ENCODE measurements around the gene MBD3. TPM values are rescaled to one million over a fixed set of nuclear protein-coding genes. Genes with fewer than 3 reads are reported as not detected.

MBD3 gene
- polyA plus RNA-seq, 1 donor (not counting 4 experiments of a cell fraction or from before 2014, with no cell fraction given) = 16.6 TPM

DNA sequence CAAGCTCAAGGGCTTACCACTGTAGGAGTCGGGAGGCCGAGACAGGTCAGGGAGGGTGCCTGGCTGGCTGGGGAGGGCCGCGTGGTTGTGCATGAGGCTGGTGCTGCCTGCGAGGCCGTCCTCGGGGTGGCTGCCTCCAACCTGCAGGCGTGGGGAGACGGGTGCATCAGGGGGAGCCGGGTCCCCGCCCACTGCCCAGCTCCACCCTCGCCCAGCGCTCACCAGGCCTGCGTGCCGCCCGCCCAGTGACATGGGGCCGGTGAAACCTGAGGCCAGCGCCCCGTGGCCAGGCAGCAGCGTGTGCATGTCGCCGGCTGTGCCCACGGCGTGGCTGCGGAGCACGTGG, 26.4 kb upstream of the MBD3 start:
- FAIRE-seq = no peak
- H3K9me1 ChIP-seq (ENCODE audit: control insufficient read depth, extremely low read depth, insufficient read depth, low read length) = no peaks in the 10 kb centered on the region
- TF ChIP-seq, protein P1, sequence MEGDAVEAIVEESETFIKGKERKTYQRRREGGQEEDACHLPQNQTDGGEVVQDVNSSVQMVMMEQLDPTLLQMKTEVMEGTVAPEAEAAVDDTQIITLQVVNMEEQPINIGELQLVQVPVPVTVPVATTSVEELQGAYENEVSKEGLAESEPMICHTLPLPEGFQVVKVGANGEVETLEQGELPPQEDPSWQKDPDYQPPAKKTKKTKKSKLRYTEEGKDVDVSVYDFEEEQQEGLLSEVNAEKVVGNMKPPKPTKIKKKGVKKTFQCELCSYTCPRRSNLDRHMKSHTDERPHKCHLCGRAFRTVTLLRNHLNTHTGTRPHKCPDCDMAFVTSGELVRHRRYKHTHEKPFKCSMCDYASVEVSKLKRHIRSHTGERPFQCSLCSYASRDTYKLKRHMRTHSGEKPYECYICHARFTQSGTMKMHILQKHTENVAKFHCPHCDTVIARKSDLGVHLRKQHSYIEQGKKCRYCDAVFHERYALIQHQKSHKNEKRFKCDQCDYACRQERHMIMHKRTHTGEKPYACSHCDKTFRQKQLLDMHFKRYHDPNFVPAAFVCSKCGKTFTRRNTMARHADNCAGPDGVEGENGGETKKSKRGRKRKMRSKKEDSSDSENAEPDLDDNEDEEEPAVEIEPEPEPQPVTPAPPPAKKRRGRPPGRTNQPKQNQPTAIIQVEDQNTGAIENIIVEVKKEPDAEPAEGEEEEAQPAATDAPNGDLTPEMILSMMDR (optimal IDR thresholded peaks at IDR 0.05 in 1 of 3, IDR thresholded peaks at IDR 0.05 in 1 of 3, conservative IDR thresholded peaks at IDR 0.05 in 1 of 3; ENCODE audit: extremely low read depth in 1 of 3, insufficient read depth in 2 of 3, low read length in 3 of 3) = no peak
- TF ChIP-seq EZH2 (IDR thresholded peaks at IDR 0.05; ENCODE audit: low read length) = no peak
- no peak overlapping the region for H3K4me3 ChIP-seq (ENCODE audit: control insufficient read depth in 2 of 3, extremely low read depth in 1 of 3, insufficient read depth in 2 of 3, low read depth in 1 of 3, low read length in 3 of 3)
- DNase-seq (ENCODE audit: low read depth, low spot score) = no peak
- no peaks in the 10 kb centered on the region for H3K9me3 ChIP-seq (ENCODE audit: control insufficient read depth, low read depth, low read length)
- no peaks in the 10 kb centered on the region for H4K20me1 ChIP-seq (ENCODE audit: control insufficient read depth, extremely low read depth, insufficient read depth, low read length)
- H3K36me3 ChIP-seq (ENCODE audit: control insufficient read depth in 2 of 2, extremely low read depth in 1 of 2, insufficient read depth in 2 of 2, low read length in 2 of 2) = peaks cover 24 to 31% of the 10 kb centered on the region in 2 experiments
- dilution Hi-C loops (cut with MboI; ENCODE audit: extremely low pct_ligation_motif_present, low sequenced_read_pairs) = no loop called here
- H3K79me2 ChIP-seq (ENCODE audit: control insufficient read depth, insufficient read depth, low read length) = no peaks in the 10 kb centered on the region
- H2AFZ ChIP-seq (ENCODE audit: control insufficient read depth, low read length) = no peak overlapping the region
- no peaks in the 10 kb centered on the region for H3K4me1 ChIP-seq (ENCODE audit: control insufficient read depth, extremely low read depth, insufficient read depth, low read length)
- no peaks in the 10 kb centered on the region for H3K27me3 ChIP-seq (ENCODE audit: control insufficient read depth, extremely low read depth, insufficient read depth, low read length)
- H3K27ac ChIP-seq (ENCODE audit: control insufficient read depth, insufficient read depth, low read length) = no peak overlapping the region
- H3K9ac ChIP-seq (ENCODE audit: control insufficient read depth, extremely low read depth, insufficient read depth, low read length) = no peak overlapping the region
- H3K4me2 ChIP-seq (ENCODE audit: control insufficient read depth, extremely low read depth, insufficient read depth, low read depth, low read length) = no peak overlapping the region

DNA sequence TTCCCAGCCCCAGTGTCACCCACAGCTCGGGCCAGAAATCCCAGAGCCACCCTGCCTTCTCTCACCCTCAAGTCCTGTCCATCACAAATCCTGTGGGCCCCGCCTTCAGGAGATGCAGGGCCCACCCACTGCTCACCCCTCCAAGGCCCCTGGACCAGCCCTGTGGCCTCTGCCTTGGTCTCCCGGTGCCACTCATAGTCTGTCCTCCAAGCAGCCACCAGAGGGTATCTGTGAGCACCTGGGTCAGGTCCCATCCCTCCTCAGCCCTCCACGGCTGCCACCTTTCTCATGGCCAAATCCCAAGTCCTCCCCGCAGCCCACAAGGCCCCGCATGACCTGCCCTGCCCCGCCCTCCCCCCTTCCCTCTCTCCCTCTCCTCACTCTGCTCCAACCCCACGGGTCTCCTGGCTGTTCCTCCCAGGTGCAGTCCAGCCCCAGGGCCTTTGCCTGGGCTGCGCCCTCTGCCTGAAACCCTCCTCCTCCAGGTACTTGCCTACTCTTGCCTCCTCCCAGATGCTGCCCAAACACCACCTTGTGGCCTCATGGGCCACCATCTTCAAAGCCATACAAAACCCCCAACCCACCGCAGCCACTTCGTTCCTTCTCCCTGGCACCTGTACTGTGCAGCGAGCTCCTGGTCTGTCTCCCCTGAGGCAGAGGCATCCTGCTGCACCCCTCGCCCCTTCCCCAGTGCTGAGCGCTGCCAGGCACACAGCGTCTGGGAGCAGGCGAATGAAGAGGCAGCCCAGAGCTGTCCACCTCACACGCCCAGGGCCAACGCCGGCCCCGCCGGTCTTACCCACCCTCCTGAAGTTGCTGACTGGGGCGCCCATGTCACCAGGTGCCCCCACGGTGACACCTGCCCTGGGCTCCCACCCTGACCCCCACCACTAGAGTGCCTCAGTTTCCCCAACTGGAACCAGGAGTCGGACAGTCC, 25.8 kb upstream of the MBD3 start:
- no peak overlapping the region for H2AFZ ChIP-seq (ENCODE audit: control insufficient read depth, low read length)
- peaks cover 19 to 32% of the 10 kb centered on the region in 2 experiments for H3K36me3 ChIP-seq (ENCODE audit: control insufficient read depth in 2 of 2, extremely low read depth in 1 of 2, insufficient read depth in 2 of 2, low read length in 2 of 2)
- H3K9me1 ChIP-seq (ENCODE audit: control insufficient read depth, extremely low read depth, insufficient read depth, low read length) = no peaks in the 10 kb centered on the region
- H3K9ac ChIP-seq (ENCODE audit: control insufficient read depth, extremely low read depth, insufficient read depth, low read length) = no peak overlapping the region
- no peaks in the 10 kb centered on the region for H4K20me1 ChIP-seq (ENCODE audit: control insufficient read depth, extremely low read depth, insufficient read depth, low read length)
- H3K79me2 ChIP-seq (ENCODE audit: control insufficient read depth, insufficient read depth, low read length) = no peaks in the 10 kb centered on the region
- dilution Hi-C loops (cut with MboI; ENCODE audit: extremely low pct_ligation_motif_present, low sequenced_read_pairs) = no loop called here
- DNase-seq (ENCODE audit: low read depth, low spot score) = no peak
- no peak overlapping the region for H3K4me2 ChIP-seq (ENCODE audit: control insufficient read depth, extremely low read depth, insufficient read depth, low read depth, low read length)
- no peaks in the 10 kb centered on the region for H3K9me3 ChIP-seq (ENCODE audit: control insufficient read depth, low read depth, low read length)
- no peak overlapping the region for H3K4me3 ChIP-seq (ENCODE audit: control insufficient read depth in 2 of 3, extremely low read depth in 1 of 3, insufficient read depth in 2 of 3, low read depth in 1 of 3, low read length in 3 of 3)
- H3K4me1 ChIP-seq (ENCODE audit: control insufficient read depth, extremely low read depth, insufficient read depth, low read length) = no peaks in the 10 kb centered on the region
- TF ChIP-seq EZH2 (IDR thresholded peaks at IDR 0.05; ENCODE audit: low read length) = no peak
- TF ChIP-seq, protein P1 (optimal IDR thresholded peaks at IDR 0.05 in 1 of 3, IDR thresholded peaks at IDR 0.05 in 1 of 3, conservative IDR thresholded peaks at IDR 0.05 in 1 of 3; ENCODE audit: extremely low read depth in 1 of 3, insufficient read depth in 2 of 3, low read length in 3 of 3) = peak; percentile 25 to 62 (median 50)
- no peak for FAIRE-seq
- H3K27me3 ChIP-seq (ENCODE audit: control insufficient read depth, extremely low read depth, insufficient read depth, low read length) = no peaks in the 10 kb centered on the region
- no peak overlapping the region for H3K27ac ChIP-seq (ENCODE audit: control insufficient read depth, insufficient read depth, low read length)
